B cell (primary cell): ENCODE data around the gene KRTAP10-5.

ENCODE experiments used
- CTCF ChIP-seq: fragments of 200-600 bp; IDR thresholded peaks from one replicate; pipeline ENCODE4 v1.8.0; 2022; ENCODE audit warnings: antibody characterized with exemption, mild to moderate bottlenecking
- EZH2 ChIP-seq: IDR thresholded peaks from 2 replicates; pipeline ENCODE4 v1.6.1; 2012; ENCODE audit warnings: borderline replicate concordance, low read depth, mild to moderate bottlenecking, moderate library complexity, low read length; ENCODE audit not compliant: insufficient read depth, poor library complexity, severe bottlenecking

GRCh38 chr21:44592446-44593311, 12.3 kb upstream of the KRTAP10-5 start, which contains the start of gene KRTAP10-6:
- TF ChIP-seq EZH2 = no peak
- no peak for TF ChIP-seq CTCF
